GM19397 (cell line): ENCODE measurements around the gene ZNF333.
"Not testable (repeated sequence)": the region's sequence is repeated elsewhere in the genome, so short reads cannot be mapped to it uniquely, and the experiment has no call there.

ENCODE experiments used
- ATAC-seq: cut with Tn5 transposase; IDR thresholded peaks from one replicate; pipeline ENCODE4 v1.9.1; 2021; ENCODE audit warnings: mild to moderate bottlenecking, moderate library complexity; ENCODE audit not compliant: unreplicated experiment

ZNF333 gene

DNA sequence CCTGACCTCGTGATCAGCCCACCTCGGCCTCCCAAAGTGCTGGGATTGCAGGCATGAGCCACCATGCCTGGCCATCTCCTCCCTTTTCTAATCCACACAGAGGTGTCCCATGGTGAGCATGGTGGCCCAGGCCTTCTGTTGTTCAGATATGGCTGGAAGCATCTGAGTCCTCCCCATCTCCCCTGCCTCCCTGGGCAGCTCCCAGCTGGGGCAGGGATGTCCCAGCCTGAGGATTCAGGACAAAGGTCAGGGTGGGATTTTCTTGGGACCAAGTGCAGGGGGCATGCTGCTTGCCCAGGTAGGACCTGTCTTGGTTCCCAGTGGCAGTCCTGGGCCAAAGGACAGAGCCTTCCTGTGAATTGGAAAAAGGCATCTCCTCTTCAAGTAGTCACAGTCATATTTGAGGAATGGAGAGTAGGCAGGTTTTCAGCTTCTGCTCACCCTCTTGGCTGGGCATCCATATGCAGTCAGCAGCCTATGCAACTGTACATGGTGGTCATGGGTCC lies 77.7 kb downstream of the ZNF333 start:
- no peak for ATAC-seq

DNA sequence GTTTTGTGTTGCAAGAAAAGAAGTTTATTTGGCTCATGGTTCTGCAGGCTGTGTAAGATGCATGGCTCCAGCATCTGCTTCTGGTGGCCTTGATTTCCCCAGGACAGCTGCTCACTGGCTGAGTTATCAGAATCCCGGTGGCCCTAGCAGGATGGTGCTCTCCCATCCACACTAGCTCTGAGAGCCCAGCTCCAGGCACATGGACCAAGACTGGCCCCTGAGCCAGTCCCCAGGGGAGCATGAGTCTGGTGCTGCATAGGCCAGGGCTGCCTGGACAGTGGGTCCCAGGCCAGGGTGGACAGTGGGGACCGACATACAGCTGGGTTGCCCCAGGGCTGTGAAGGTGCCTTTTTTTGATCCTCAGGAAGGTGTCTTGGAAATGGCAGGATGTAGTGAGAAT lies 78.2 kb downstream of the ZNF333 start:
- no peak for ATAC-seq

DNA sequence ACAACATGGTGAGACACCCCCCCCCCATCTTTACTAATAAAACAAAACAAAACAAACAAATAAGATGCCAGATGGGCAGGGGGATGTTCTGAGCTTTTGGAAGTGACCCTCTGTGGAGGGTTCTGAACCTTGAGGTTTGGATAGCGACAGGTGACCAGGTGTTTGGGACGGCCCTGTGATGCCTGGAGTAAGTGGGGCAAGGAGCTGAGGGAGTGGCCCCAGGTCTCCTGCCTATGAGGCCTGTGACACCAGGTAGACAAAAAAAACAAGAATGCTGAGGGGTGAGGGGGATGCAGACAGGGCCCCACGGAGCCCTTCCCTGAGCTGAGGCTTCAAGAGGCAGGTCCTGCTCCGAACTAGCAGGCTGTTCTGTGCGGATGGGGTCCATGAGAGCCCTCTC lies 79.4 kb downstream of the ZNF333 start:
- ATAC-seq = no peak

DNA sequence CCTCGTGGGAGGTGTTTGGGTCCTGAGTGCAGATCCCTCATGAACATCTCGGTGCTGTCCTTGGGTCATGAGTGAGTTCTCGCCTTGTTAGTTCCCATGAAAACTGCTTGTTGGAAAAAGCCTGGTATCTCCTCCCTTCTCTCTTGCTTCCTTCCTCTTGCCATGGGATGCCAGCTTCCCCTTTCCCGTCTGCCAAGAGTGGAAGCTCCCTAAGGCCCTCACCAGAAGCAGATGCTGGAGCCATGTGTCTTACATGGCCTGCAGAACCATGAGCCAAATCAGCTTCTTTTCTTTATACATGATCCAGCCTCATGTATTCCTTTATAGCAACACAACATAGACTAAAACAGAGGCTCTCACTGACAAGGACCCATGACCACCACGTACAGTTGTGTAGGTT lies 80.3 kb downstream of the ZNF333 start:
- ATAC-seq = no peak

DNA sequence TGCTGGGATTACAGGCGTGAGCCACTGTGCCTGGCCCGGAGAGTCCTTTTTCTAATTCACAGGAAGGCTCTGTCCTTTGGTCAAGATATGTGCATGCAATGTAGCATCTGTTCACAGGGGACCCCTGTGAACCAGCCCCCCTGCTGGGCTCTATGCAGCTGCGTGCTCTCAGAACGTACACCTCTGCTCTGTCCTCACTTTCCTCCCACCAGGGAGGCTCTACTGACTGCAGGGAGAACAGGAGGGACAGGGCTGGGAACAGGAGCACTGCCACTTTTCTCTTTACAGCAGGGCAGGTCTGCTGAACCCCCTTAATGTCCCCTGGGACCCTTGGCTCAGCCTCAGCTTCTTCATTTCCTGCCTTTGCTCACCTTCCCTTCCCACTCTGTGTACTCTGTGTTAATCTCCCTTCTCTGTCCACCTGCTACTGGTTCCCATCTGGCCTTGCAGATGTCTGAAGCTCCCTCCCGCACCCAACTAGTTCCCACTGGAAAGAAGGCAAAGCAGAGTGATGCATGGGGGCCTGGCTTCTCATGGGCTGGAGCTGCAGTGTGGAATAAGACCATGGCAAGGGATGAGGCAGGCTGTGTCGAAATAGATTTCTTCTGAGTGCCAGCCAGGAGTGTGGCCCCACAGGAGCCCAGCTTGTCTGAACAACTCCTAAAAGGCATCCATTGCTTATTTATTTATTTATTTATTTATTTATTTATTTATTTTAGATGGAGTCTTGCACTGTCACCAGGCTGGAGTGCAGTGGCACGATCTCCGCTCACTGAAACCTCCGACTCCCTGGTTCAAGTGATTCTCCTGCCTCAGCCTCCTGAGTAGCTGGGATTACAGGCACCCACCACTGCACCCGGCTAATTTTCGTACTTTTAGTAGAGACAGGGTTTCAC lies 81.3 kb downstream of the ZNF333 start:
- ATAC-seq = no peak

DNA sequence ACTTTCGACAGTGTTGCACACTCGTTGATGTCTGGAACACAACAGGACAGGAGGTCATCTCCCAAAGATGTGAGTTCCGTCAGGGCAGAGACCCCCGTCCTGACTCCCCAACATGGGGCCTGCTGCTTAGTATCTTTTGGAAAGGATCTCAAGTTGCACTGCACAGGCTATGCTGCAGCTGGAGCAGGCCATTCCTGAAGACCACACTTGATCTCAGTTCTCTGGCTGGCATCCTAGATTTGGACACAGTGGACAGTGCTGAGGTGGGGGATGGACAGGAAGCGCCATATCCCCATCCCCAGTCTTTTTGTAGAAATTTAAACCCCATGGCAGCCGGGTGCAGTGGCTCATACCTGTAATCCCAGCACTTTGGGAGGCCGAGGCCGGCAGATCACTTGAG lies 82.6 kb downstream of the ZNF333 start:
- no peak for ATAC-seq

DNA sequence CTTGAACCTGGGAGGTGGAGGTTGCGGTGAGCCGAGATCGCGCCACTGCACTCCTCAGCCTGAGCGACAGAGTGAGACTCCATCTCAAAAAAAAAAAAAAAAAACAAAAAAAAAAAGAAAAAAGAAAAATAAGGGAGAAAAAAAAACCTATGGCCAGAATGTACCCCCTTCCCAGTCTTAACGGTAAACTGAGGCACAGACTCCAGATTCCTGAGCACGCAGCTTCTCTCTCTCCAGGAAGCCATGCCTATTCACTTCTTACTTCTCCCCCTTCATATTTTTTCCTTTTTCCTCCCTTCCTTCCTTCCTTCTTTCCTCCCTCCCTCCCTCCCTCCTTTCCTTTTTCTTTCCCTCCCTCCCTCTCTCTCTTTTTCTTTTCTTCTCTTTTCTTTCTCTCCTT lies 83.1 kb downstream of the ZNF333 start:
- no peak for ATAC-seq

DNA sequence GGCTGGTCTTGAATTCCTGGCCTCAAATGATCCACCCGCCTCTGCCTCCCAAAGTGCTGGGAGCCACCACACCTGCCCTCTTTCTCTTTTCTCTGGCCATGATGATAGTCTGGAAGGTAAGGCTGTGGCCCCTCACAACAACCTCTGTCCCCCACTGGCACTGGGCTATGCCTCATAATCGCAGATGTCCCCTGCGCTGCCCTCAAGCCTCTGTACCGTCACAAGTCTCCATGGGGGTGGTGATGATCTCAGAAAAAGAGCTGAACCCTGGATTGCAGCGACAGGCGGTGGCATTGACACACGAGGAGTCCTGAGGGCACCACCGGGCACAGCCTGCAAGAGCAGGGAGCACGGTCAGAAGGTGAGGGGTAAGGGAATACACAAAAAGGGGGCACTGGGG lies 83.9 kb downstream of the ZNF333 start:
- ATAC-seq = not testable (repeated sequence)

DNA sequence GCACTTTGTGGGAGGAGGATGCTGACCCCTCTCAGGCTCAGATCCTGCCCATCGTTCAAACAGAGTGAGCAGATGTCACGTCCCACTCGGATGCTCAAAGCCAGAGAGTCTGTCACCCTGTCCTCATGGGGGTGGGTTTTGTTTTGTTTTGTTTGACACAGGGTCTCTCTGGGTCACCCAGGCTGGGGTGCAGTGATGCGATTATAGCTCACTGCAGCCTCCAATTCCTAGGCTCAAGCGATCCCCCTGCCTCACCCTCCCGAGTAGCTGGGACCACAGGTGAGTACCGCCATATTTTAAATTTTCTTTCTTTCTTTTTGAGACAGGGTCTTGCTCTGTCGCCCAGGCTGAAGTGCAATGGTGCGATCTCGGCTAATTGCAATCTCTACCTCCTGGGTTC lies 84.5 kb downstream of the ZNF333 start:
- ATAC-seq = no peak

DNA sequence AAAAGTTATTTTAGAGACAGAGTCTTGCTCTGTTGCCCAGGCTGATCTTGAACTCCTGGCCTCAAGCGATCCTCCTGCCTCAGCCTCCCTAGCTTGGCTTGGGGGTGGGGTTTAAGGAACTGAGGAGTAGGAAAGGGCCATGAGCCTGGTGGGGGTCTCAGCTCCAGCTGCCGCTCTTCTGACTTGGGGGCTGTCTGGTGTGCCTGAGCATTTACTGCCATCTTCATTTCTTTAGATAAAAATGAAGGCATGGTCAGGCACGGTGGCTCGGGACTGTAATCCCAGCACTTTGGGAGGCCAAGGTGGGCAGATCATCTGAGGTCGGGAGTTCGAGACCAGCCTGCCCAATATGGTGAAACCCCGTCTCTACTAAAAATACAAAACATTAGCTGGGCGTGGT lies 85.5 kb downstream of the ZNF333 start:
- not testable (repeated sequence) for ATAC-seq

DNA sequence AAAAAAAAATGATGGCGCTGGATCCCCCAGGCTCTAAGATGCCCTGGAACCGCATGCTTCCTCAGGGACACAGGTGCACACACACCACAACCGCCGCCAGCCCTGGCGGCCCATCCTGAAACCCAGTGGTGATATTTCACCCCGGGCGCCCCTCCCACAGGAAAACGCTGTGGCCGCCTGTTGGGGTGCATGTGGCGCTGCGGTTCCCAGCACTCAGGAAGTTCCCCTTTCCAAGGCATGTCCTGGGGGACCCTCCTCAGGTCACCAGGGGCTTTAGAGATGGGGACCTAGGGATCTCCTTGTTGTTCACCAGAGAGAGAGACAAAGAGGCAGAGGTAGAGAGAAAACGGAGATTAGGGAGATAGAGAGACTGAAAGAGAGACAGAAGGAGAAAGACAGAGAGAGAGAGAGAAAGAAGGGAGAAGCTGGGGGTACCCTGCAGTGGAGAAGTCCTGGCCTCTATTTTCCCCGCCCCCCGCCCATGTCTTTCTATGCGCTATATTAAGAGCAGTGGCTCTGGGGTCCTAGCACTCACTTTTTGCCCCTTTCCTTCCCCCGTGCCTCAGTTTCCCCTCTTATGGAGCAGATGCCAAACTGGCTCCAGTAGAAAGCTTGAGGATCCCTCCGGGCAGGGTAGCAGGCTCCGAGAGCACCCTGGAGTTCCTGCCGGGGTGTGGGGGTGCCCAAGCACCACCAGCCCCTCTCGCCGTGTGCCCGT lies 86.2 kb downstream of the ZNF333 start:
- ATAC-seq = no peak

DNA sequence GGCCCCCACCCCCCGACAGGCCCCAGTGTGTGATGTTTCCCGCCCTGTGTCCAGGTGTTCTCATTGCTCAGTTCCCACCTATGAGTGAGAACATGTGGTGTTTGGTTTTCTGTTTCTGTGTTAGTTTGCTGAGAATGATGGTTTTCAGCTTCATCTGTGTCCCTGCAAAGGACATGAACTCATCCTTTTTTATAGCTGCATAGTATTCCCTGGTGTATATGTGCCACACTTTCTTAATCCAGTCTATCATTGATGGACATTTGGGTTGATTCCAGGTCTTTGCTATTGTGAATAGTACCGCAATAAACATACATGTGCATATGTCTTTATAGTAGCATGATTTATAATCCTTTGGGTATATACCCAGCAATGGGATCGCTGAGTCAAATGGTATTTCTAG lies 87.8 kb downstream of the ZNF333 start:
- ATAC-seq = not testable (repeated sequence)

DNA sequence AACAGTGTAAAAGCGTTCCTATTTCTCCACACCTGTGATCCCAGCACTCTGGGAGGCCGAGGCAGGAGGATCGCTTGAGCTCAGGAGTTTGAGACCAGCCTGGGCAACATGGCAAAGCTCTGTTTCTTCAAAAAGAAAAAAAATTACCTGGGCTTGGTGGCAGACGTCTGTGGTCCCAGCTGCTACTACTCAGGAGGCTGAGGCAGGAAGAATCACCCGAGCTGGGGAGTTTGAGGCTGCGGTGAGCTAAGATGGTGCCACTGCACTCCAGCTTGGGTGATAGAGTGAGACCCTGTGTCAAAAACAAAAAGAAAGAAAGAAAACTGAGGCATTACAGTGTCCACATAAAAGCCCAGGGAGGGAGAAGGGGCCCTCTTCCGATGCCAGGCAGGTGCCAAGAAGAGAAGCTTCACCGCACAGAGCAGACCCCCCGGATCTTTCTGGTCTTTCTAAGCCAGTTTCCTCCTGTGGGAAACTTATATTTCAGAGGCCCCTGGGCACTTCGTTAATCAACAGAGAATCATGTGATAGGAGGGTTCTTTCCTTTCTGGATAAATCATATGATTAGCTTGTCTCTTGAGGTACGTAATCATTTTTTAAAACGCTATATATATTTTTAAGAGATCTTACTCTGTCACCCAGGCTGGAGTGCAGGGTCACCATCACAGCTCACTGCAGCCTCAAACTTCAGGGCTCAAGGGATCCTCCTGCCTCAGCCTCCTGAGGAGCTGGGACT lies 88.4 kb downstream of the ZNF333 start, which contains the start of gene ADGRE2:
Gene ADGRE2, minus strand, starts transcription at position 451 of the 736 bp plus-strand sequence. CDS start 1,804 bp downstream, outside the sequence.
- not testable (repeated sequence) for ATAC-seq

DNA sequence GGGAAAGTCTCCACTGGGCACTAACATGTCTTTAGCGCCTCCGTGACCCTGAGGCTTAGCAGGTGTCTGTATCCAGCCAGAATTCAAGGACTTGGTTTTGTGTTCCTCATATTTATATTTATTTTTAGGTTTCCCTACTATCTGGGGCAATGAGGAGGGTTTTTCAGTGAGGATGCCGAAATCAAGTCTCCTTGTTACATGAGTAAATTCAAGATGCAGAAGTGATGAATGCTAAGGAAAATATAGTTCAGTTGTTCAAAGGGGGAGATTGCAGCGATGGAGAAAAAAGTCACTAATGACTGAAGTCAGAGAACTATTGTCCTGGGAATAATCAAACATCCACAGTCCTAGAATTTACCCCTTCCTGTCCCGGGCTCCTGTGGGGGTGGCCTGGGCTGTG lies 89.3 kb downstream of the ZNF333 start:
- no peak for ATAC-seq

DNA sequence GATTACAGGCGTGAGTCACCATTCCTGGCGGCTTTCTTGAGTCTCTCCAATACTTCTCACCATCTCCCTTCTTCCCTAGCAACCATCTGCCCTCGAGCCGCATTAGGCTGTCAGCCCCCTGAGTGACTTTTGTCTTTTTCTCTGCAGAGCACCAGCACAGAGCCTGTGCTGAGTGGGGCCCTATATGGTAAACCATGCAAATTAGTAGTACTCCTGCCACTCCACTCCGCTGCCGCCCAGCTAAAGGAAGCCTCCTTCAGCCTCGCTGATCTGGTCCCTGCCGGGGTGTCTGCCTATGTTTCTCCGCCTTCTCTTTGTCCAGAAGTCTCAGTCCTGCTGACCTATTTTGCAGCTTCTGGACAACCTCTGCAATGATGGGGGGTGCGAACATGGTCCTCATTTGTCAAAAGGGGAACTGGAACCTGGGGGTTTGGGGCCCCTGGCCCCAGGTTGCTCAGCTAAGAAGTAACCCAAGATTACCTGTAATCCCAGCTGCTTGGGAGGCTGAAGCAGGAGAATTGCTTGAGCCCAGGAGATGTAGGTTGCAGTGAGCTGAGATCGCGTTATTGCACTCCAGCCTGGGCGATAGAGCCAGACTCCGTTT lies 90.9 kb downstream of the ZNF333 start:
- ATAC-seq = not testable (repeated sequence)

DNA sequence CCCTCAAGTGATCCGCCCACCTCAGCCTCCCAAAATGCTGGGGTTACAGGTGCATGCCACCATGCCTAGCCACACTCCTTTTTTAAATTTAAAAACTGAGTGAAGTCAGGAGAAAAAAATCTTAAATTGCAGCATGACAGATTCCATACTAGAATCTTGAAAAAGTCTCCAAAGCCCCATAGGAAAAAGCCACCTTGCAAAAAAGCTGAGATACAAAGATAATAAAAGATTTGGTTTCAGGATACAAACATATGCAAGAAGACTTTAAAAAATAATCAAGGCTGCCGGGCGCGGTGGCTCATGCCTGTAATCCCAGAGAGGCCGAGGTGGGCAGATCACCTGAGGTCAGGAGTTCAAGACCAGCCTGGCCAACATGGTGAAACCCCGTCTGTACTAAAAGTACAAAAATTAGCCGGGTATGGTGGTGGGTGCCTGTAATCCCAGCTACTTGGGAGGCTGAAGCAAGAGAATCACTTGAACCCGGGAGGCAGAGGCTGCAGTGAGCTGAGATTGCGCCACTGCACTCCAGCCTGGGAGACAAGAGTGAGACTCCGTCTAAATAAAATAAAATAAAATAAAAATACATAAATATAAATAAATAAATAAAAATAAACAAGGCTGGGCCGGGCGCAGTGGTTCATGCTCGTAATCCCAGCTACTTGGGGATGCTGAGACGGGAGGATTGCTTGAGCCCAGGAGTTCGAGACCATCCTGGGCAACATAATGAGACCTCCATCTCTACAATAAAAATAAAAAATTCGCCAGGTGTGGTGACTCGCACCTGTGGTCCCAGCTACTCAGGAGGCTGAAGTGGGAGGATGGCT lies 92.1 kb downstream of the ZNF333 start:
- ATAC-seq = not testable (repeated sequence)

DNA sequence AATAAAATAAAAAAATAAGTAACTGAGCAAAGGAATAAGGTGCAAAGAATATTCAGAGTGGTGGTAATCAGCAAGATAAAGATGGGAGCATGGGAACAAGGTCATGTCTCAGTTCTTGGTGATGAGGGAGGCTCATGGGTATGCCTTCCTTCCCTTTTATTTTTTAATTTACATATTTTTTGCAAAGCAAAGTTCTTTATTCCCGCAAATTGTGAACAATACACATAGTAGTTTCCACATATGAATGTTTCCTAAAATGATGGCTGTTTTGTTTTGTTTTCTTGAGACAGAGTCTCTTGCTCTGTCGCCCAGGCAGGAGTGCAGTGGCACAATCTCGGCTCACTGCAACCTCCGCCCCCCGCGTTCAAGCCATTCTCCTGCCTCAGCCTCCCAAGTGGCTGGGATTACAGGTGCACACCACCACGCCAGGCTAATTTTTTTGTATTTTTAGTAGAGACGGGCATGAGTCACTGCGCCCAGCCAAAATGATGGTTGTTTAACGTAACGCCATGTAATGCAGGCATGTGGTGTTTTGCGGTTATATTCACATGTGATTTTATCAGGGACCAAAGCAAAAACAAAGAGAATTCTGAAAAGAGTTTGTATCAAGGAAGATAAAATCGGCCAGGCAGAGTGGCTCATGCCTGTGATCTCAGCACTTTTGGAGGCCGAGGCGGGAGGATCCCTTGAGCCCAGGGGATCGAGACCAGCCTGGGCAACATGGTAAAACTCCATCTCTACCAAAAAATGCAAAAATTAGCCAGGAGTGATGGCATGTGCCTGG lies 93.0 kb downstream of the ZNF333 start:
- ATAC-seq = no peak
